Chondrocyte (in vitro differentiated cells): Measurements from ENCODE around the gene DPP10. TPM values are rescaled to one million over a fixed set of nuclear protein-coding genes. Genes with fewer than 3 reads are reported as not detected.
"Not testable (repeated sequence)": the region's sequence is repeated elsewhere in the genome, so short reads cannot be mapped to it uniquely, and the experiment has no call there.

Source experiments
- DNase-seq: peaks from one replicate; pipeline ENCODE4 v3.0.0; 2021; ENCODE audit warnings: mixed read lengths, low spot score
- H3K27ac Mint-ChIP-seq: one replicate; pipeline ENCODE4 v1.8.0; 2021; ENCODE audit warnings: mild to moderate bottlenecking, moderate library complexity, mixed read lengths; ENCODE audit not compliant: unreplicated experiment
- H3K27me3 Mint-ChIP-seq: 2 replicates; pipeline ENCODE4 v1.8.0; 2021; ENCODE audit warnings: low read depth, mixed read lengths
- H3K36me3 Mint-ChIP-seq: 2 replicates; pipeline ENCODE4 v1.8.0; 2021; ENCODE audit warnings: low read depth, mixed read lengths
- H3K4me1 Mint-ChIP-seq: 2 replicates; pipeline ENCODE4 v1.8.0; 2021; ENCODE audit warnings: low read depth, mild to moderate bottlenecking, mixed read lengths
- H3K4me3 Mint-ChIP-seq: one replicate; pipeline ENCODE4 v1.8.0; 2021; ENCODE audit warnings: mild to moderate bottlenecking, moderate library complexity, mixed read lengths; ENCODE audit not compliant: unreplicated experiment
- H3K9me3 Mint-ChIP-seq: 2 replicates; pipeline ENCODE4 v1.8.0; 2021; ENCODE audit warnings: low read depth, mixed read lengths
- CTCF ChIP-seq: fragments of 200-600 bp; sonication (generic); IDR thresholded peaks from 2 replicates; pipeline ENCODE4 v1.5.0; 2021; ENCODE audit warnings: antibody characterized with exemption, mild to moderate bottlenecking, moderate library complexity
- total RNA-seq: library from RNA; stranded (reverse); gene quantifications from 3 replicates; pipeline ENCODE4 v1.2.1, GENCODE V29; 2021

DPP10 gene
- total RNA-seq, 1 donor from 2014 or later = not detected

- Mint-ChIP-seq H3K9me3 (peaks cover 26% of the 10 kb centered on the region), H3K4me1 (no peaks in the 10 kb centered on the region), H3K36me3 (no peaks in the 10 kb centered on the region), H3K27me3 (no peaks in the 10 kb centered on the region), H3K27ac (no peak overlapping the region), H3K4me3 (no peak overlapping the region)
- no peak for DNase-seq
- no peak for TF ChIP-seq CTCF
Measured at GRCh38 chr2:115414466-115414865, 972.0 kb downstream of the DPP10 start.

- H3K27me3 Mint-ChIP-seq = no peaks in the 10 kb centered on the region
- H3K9me3 Mint-ChIP-seq = peaks cover 12% of the 10 kb centered on the region
- no peak overlapping the region for H3K27ac Mint-ChIP-seq
- no peaks in the 10 kb centered on the region for H3K36me3 Mint-ChIP-seq
- no peak for TF ChIP-seq CTCF
- no peaks in the 10 kb centered on the region for H3K4me1 Mint-ChIP-seq
- no peak for DNase-seq
- H3K4me3 Mint-ChIP-seq = no peak overlapping the region
Measured at GRCh38 chr2:115422004-115422634, 979.7 kb downstream of the DPP10 start.

GRCh38 chr2:115427436-115427835 is 985.0 kb downstream of the DPP10 start:
- Mint-ChIP-seq H3K4me3 (no peak overlapping the region), H3K27me3 (no peaks in the 10 kb centered on the region), H3K36me3 (no peaks in the 10 kb centered on the region), H3K9me3 (peaks cover 24% of the 10 kb centered on the region), H3K4me1 (no peaks in the 10 kb centered on the region), H3K27ac (no peak overlapping the region)
- no peak for TF ChIP-seq CTCF
- DNase-seq = no peak

DNA sequence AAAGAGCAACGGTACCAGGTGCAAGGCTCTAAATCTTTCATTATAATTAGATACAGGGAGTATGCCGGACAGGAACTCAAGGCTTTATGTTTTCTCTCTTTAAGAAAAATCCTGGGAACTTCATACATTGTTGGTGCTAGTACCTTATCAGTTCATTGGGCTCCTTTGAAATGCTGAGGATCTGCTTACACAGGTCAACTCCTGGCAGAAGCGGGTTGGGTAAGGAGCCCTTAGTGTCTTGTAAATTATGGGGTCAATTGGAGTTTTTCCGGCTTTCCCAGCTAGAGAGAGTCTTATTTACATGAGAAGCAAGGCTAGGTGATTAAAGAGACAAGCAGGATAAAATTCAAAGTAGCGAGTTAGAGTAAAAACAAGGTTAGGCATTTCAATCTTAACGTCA is 998.3 kb downstream of the DPP10 start:
- H3K27ac Mint-ChIP-seq, H3K4me3 Mint-ChIP-seq, DNase-seq: not testable (repeated sequence)

GRCh38 chr2:115443539-115444185 is 1001.2 kb downstream of the DPP10 start:
- no peak overlapping the region for H3K4me3 Mint-ChIP-seq
- no peaks in the 10 kb centered on the region for H3K27me3 Mint-ChIP-seq
- H3K4me1 Mint-ChIP-seq = no peaks in the 10 kb centered on the region
- H3K27ac Mint-ChIP-seq = no peak overlapping the region
- peaks cover 23% of the 10 kb centered on the region for H3K9me3 Mint-ChIP-seq
- TF ChIP-seq CTCF = no peak
- no peak for DNase-seq
- no peaks in the 10 kb centered on the region for H3K36me3 Mint-ChIP-seq

More for the DNA sequence above, 998.3 kb downstream of the DPP10 start:
- H3K27me3 Mint-ChIP-seq, H3K36me3 Mint-ChIP-seq, H3K4me1 Mint-ChIP-seq: not testable (repeated sequence)
- H3K9me3 Mint-ChIP-seq = peaks cover 15% of the 10 kb centered on the region

DNA sequence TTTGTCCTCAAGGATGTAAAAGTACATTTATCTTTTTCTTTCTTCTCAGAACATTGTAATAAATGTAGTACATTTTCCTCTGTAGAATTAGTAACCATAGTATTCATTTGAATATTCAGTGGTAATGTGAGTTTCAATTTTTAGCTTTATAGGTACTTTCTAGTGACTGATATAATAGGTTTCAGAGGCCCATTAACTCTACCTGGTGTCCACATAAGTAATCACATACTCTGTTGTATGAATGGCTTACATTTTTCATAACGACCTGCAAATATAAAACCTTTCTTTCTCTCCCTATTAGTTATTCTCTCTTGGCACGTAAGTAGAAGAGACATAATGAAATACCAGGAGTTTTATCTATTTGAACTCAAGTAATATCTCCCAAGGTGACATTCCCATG is 1017.6 kb downstream of the DPP10 start:
- no peaks in the 10 kb centered on the region for H3K4me1 Mint-ChIP-seq
- no peak for DNase-seq
- H3K4me3 Mint-ChIP-seq = no peak overlapping the region
- no peak for TF ChIP-seq CTCF
- no peaks in the 10 kb centered on the region for H3K36me3 Mint-ChIP-seq
- H3K27ac Mint-ChIP-seq = no peak overlapping the region
- peaks cover 3% of the 10 kb centered on the region for H3K9me3 Mint-ChIP-seq
- no peaks in the 10 kb centered on the region for H3K27me3 Mint-ChIP-seq
